ENCODE measurements around the gene UGT1A9. TPM values are rescaled to one million over a fixed set of nuclear protein-coding genes. Genes with fewer than 3 reads are reported as not detected.

The UGT1A9 gene
- total and polyA plus RNA-seq, 2 of the 4 experiments (the other 2 are of a cell fraction), result not detected

DNA sequence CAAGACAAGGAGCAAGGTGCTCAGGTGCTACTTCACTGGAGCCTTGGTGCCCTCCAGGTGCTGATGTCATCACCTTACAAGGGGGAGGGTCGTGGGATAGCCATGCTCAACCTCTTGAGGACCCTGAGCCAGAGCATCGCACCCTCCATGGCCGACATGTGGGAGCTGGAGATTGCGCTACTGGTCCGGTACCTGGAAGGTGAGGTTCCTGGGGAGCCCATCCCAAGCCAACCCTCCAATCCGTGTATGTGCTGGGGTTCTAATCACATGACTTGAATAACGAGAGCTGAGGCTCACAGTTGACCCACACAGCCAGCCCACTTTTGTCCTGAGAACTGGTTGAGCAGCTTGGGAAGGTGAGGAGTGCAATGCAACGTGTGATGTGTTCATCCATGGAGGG lies 132.3 kb downstream of the UGT1A9 start:
- no TSS peak for BruUV-seq (replicated peaks)
- POLR2A ChIA-PET (ENCODE audit: unreplicated experiment), result no interaction called here
- H2AK9ac ChIP-seq (replicated peaks; ENCODE audit: low read depth, low read length, poor library complexity), result no peak overlapping the region
- no peaks in the 10 kb centered on the region for H4K20me1 ChIP-seq (ENCODE audit: insufficient read depth, low read length)
- DNase-seq, result no peak
- H3K9me3 ChIP-seq (ENCODE audit: control insufficient read depth, insufficient read depth, low read length), result no peaks in the 10 kb centered on the region; the same call in 1 of the 2 replicates
- no CpG with 5 or more reads among the region's 8 CpGs for WGBS, 2 experiments (ENCODE audit: extremely low coverage in 2 of 2, insufficient read length in 1 of 2)
- no peaks in the 10 kb centered on the region for H3K36me3 ChIP-seq (ENCODE audit: control insufficient read depth, insufficient read depth, low read length)
- TF ChIP-seq, protein P1, sequence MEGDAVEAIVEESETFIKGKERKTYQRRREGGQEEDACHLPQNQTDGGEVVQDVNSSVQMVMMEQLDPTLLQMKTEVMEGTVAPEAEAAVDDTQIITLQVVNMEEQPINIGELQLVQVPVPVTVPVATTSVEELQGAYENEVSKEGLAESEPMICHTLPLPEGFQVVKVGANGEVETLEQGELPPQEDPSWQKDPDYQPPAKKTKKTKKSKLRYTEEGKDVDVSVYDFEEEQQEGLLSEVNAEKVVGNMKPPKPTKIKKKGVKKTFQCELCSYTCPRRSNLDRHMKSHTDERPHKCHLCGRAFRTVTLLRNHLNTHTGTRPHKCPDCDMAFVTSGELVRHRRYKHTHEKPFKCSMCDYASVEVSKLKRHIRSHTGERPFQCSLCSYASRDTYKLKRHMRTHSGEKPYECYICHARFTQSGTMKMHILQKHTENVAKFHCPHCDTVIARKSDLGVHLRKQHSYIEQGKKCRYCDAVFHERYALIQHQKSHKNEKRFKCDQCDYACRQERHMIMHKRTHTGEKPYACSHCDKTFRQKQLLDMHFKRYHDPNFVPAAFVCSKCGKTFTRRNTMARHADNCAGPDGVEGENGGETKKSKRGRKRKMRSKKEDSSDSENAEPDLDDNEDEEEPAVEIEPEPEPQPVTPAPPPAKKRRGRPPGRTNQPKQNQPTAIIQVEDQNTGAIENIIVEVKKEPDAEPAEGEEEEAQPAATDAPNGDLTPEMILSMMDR (conservative IDR thresholded peaks at IDR 0.05; ENCODE audit: low read depth, low read length), result no peak
- no peak for TF ChIP-seq BHLHE40 (IDR thresholded peaks at IDR 0.05; ENCODE audit: low read depth, low read length)
- TF ChIP-seq, protein P2, sequence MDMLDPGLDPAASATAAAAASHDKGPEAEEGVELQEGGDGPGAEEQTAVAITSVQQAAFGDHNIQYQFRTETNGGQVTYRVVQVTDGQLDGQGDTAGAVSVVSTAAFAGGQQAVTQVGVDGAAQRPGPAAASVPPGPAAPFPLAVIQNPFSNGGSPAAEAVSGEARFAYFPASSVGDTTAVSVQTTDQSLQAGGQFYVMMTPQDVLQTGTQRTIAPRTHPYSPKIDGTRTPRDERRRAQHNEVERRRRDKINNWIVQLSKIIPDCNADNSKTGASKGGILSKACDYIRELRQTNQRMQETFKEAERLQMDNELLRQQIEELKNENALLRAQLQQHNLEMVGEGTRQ (IDR thresholded peaks at IDR 0.05; ENCODE audit: low read depth, low read length), result no peak
- no peak for TF ChIP-seq CEBPB (IDR thresholded peaks at IDR 0.05; ENCODE audit: low read depth, low read length)
- TF ChIP-seq MAZ (IDR thresholded peaks at IDR 0.05; ENCODE audit: borderline replicate concordance, low read depth, low read length), result no peak
- no peak for TF ChIP-seq RCOR1 (IDR thresholded peaks at IDR 0.05; ENCODE audit: insufficient replicate concordance, low read length)
- TF ChIP-seq CHD1 (IDR thresholded peaks at IDR 0.05; ENCODE audit: low read depth, low read length), result no peak
- no peak for TF ChIP-seq NFE2L2 (IDR thresholded peaks at IDR 0.05; ENCODE audit: low read depth, low read length)
- no peak for TF ChIP-seq RFX5 (IDR thresholded peaks at IDR 0.05; ENCODE audit: low read depth, low read length)
- TF ChIP-seq POLR2A (IDR thresholded peaks at IDR 0.05; ENCODE audit: low read depth, low read length), result no peak
- no peak for TF ChIP-seq FOS (IDR thresholded peaks at IDR 0.05; ENCODE audit: low read depth, low read length)
- TF ChIP-seq MXI1 (IDR thresholded peaks at IDR 0.05; ENCODE audit: borderline replicate concordance, low read depth, low read length), result no peak
- no peak for TF ChIP-seq SMC3 (IDR thresholded peaks at IDR 0.05; ENCODE audit: low read depth, low read length)
- TF ChIP-seq, protein P3, sequence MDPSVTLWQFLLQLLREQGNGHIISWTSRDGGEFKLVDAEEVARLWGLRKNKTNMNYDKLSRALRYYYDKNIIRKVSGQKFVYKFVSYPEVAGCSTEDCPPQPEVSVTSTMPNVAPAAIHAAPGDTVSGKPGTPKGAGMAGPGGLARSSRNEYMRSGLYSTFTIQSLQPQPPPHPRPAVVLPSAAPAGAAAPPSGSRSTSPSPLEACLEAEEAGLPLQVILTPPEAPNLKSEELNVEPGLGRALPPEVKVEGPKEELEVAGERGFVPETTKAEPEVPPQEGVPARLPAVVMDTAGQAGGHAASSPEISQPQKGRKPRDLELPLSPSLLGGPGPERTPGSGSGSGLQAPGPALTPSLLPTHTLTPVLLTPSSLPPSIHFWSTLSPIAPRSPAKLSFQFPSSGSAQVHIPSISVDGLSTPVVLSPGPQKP (IDR thresholded peaks at IDR 0.05; ENCODE audit: borderline replicate concordance, low read depth, low read length), result no peak
- TF ChIP-seq MAFK (IDR thresholded peaks at IDR 0.05; ENCODE audit: low read depth, low read length), result no peak
- no peak for TF ChIP-seq RAD21 (IDR thresholded peaks at IDR 0.05; ENCODE audit: low read length)
- in situ Hi-C loops (cut with MboI; ENCODE audit: low sequenced_read_pairs) (no loop called here), dilution Hi-C loops (cut with HindIII; ENCODE audit: low sequenced_read_pairs, unreplicated experiment) (no loop called here), intact Hi-C loops (cut with micrococcal nuclease) (no loop called here)
- H3K18ac ChIP-seq (ENCODE audit: low read depth, low read length), result no peak overlapping the region
- no peak overlapping the region for H3K4ac ChIP-seq (ENCODE audit: low read depth, low read length)
- CTCF ChIA-PET, result no interaction called here
- H3K9me1 ChIP-seq (ENCODE audit: insufficient read depth, low read length), result no peaks in the 10 kb centered on the region
- H2BK5ac ChIP-seq (ENCODE audit: low read depth, low read length, poor library complexity, severe bottlenecking), result no peak overlapping the region
- no peak overlapping the region for H3K9ac ChIP-seq (ENCODE audit: low read depth, low read length)
- no peak overlapping the region for H2BK20ac ChIP-seq (ENCODE audit: low read depth, low read length)
- H3K4me1 ChIP-seq (ENCODE audit: control insufficient read depth, insufficient read depth, low read length), result no peaks in the 10 kb centered on the region
- no peak overlapping the region for H4K91ac ChIP-seq (ENCODE audit: insufficient read depth, low read depth, low read length)
- no peak overlapping the region for H2AK5ac ChIP-seq (ENCODE audit: low read depth, low read length)
- H3K27ac ChIP-seq (ENCODE audit: insufficient read depth, low read length), result no peak overlapping the region
- H3K14ac ChIP-seq (replicated peaks; ENCODE audit: low read depth, low read length), result no peak overlapping the region
- no peak overlapping the region for H3K4me2 ChIP-seq (ENCODE audit: low read depth, low read length)
- H3K79me1 ChIP-seq (ENCODE audit: low read depth in 1 of 2, low read length in 2 of 2), result no peaks in the 10 kb centered on the region
- H3K4me3 ChIP-seq (ENCODE audit: insufficient read depth, low read depth, low read length), result no peak overlapping the region
- no peak overlapping the region for H3K56ac ChIP-seq (ENCODE audit: extremely low read depth, insufficient read depth, low read length)
- H3K23ac ChIP-seq (ENCODE audit: low read depth, low read length), result no peak overlapping the region
- peak overlapping the region; percentile 32 for H2AFZ ChIP-seq (replicated peaks; ENCODE audit: low read length, poor library complexity)
- H2BK120ac ChIP-seq (ENCODE audit: low read depth, low read length), result no peak overlapping the region
- no peak overlapping the region for H4K5ac ChIP-seq (ENCODE audit: low read depth, low read length)
- peaks cover 34% of the 10 kb centered on the region for H3K27me3 ChIP-seq (ENCODE audit: control insufficient read depth, insufficient read depth, low read length)
- no peak for ATAC-seq (ENCODE audit: low read depth)
- no peak overlapping the region for H4K8ac ChIP-seq (ENCODE audit: low read depth in 2 of 2, low read length in 2 of 2)
- H2BK15ac ChIP-seq (ENCODE audit: low read depth, low read length), result no peak overlapping the region
